GM19467 (cell line): ENCODE results near the gene PAFAH1B1.

Experiments
- ATAC-seq: cut with Tn5 transposase; IDR thresholded peaks from one replicate; pipeline ENCODE4 v1.9.1; 2021; ENCODE audit warnings: mild to moderate bottlenecking, moderate library complexity; ENCODE audit not compliant: unreplicated experiment

The PAFAH1B1 gene

GRCh38 chr17:2712300-2713043 lies 119.0 kb downstream of the PAFAH1B1 start:
- no peak for ATAC-seq

GRCh38 chr17:2713881-2714280 lies 120.4 kb downstream of the PAFAH1B1 start:
- ATAC-seq: no peak

GRCh38 chr17:2716649-2717048 lies 123.2 kb downstream of the PAFAH1B1 start:
- no peak for ATAC-seq

- ATAC-seq: no peak
Measured at GRCh38 chr17:2718150-2718938, 124.9 kb downstream of the PAFAH1B1 start.

- no peak for ATAC-seq
Measured at GRCh38 chr17:2719861-2720260, 126.4 kb downstream of the PAFAH1B1 start.

GRCh38 chr17:2721603-2722002 lies 128.1 kb downstream of the PAFAH1B1 start:
- ATAC-seq: no peak

- ATAC-seq: no peak
Measured at GRCh38 chr17:2722611-2723010, 129.2 kb downstream of the PAFAH1B1 start.

- ATAC-seq: no peak
Measured at GRCh38 chr17:2723505-2723996, 130.1 kb downstream of the PAFAH1B1 start.

- no peak for ATAC-seq
Measured at GRCh38 chr17:2723997-2724783, 130.7 kb downstream of the PAFAH1B1 start.

GRCh38 chr17:2724784-2725164 lies 131.3 kb downstream of the PAFAH1B1 start:
- ATAC-seq: no peak

GRCh38 chr17:2730764-2731353 lies 137.4 kb downstream of the PAFAH1B1 start:
- ATAC-seq: no peak

GRCh38 chr17:2731807-2732206 lies 138.4 kb downstream of the PAFAH1B1 start:
- ATAC-seq: no peak

GRCh38 chr17:2734939-2735338 lies 141.5 kb downstream of the PAFAH1B1 start:
- no peak for ATAC-seq
